Inflammatory macrophage (primary cell): Measurements from ENCODE around the gene DIP2B.
A peak's percentile ranks its signal among the peaks of the same experiment; 100 is the strongest.
"Not testable (repeated sequence)": the region's sequence is repeated elsewhere in the genome, so short reads cannot be mapped to it uniquely, and the experiment has no call there.

ENCODE experiments used
- DNase-seq, 2 donors: peaks; one replicate each; pipeline ENCODE4 v3.0.0-alpha.2; 2020 to 2022

Gene DIP2B

GRCh38 chr12:50734409-50735263 is 229.9 kb downstream of the DIP2B start:
- no peak for DNase-seq

GRCh38 chr12:50739611-50740010 is 234.8 kb downstream of the DIP2B start:
- no peak for DNase-seq

- DNase-seq = no peak
These were observed 235.5 kb downstream of the DIP2B start for GRCh38 chr12:50740307-50740706.

- no peak for DNase-seq
These were observed 238.0 kb downstream of the DIP2B start for GRCh38 chr12:50742776-50743175.

GRCh38 chr12:50745861-50746260 is 241.1 kb downstream of the DIP2B start:
- peak; percentile 82 to 86 for DNase-seq

- DNase-seq = no peak
These were observed 241.6 kb downstream of the DIP2B start for GRCh38 chr12:50746431-50746830.

- DNase-seq = no peak
These were observed 243.0 kb downstream of the DIP2B start for GRCh38 chr12:50747817-50748216.

- DNase-seq = no peak
These were observed 244.7 kb downstream of the DIP2B start for GRCh38 chr12:50749459-50749882.

- no peak for DNase-seq
These were observed 245.6 kb downstream of the DIP2B start for GRCh38 chr12:50750366-50750765.

- DNase-seq = no peak
These were observed 247.3 kb downstream of the DIP2B start for GRCh38 chr12:50751948-50752721.

GRCh38 chr12:50753232-50753769 is 248.5 kb downstream of the DIP2B start:
- no peak for DNase-seq

- peak; percentile 93 to 96 for DNase-seq
These were observed 259.0 kb downstream of the DIP2B start, which contains the start of gene ATF1 for GRCh38 chr12:50763639-50764285. TSS of gene ATF1 (plus strand) at chr12:50764101. CDS start at chr12:50780146, 16,045 bp downstream.

GRCh38 chr12:50764286-50765094 is 259.7 kb downstream of the DIP2B start:
- DNase-seq = peak; percentile 41 to 54

- DNase-seq = peak; percentile 46 to 61
These were observed 260.5 kb downstream of the DIP2B start for GRCh38 chr12:50765095-50765911.

- DNase-seq = no peak
These were observed 263.6 kb downstream of the DIP2B start for GRCh38 chr12:50768391-50768790.

- DNase-seq = not testable (repeated sequence)
These were observed 264.0 kb downstream of the DIP2B start for GRCh38 chr12:50768813-50769212.

- no peak for DNase-seq
These were observed 266.6 kb downstream of the DIP2B start for GRCh38 chr12:50771409-50771808.

GRCh38 chr12:50772470-50772869 is 267.7 kb downstream of the DIP2B start:
- DNase-seq = no peak

- DNase-seq = no peak
These were observed 268.1 kb downstream of the DIP2B start for GRCh38 chr12:50772877-50773276.

- no peak for DNase-seq
These were observed 270.5 kb downstream of the DIP2B start for GRCh38 chr12:50775251-50775650.
